ENCODE measurements around the gene HABP2. TPM values are rescaled to one million over a fixed set of nuclear protein-coding genes. Genes with fewer than 3 reads are reported as not detected.

The HABP2 gene
- total RNA-seq, 1 donor from 2014 or later, result not detected

GRCh38 chr10:113543107-113543955 lies 9.5 kb upstream of the HABP2 start:
- no peak for DNase-seq
- H3K27ac Mint-ChIP-seq (ENCODE audit: unreplicated experiment), result no peak overlapping the region
- no peaks in the 10 kb centered on the region for H3K36me3 Mint-ChIP-seq (ENCODE audit: unreplicated experiment)
- H3K9me3 Mint-ChIP-seq (ENCODE audit: unreplicated experiment), result peaks cover 3% of the 10 kb centered on the region
- peaks cover 6% of the 10 kb centered on the region for H3K27me3 Mint-ChIP-seq (ENCODE audit: unreplicated experiment)
- H3K4me3 Mint-ChIP-seq (ENCODE audit: unreplicated experiment), result no peak overlapping the region
- no peak for TF ChIP-seq CTCF (IDR thresholded peaks at IDR 0.05; ENCODE audit: partially characterized antibody, unreplicated experiment)
- H3K4me1 Mint-ChIP-seq (ENCODE audit: low read depth, unreplicated experiment), result peaks cover 2% of the 10 kb centered on the region

DNA sequence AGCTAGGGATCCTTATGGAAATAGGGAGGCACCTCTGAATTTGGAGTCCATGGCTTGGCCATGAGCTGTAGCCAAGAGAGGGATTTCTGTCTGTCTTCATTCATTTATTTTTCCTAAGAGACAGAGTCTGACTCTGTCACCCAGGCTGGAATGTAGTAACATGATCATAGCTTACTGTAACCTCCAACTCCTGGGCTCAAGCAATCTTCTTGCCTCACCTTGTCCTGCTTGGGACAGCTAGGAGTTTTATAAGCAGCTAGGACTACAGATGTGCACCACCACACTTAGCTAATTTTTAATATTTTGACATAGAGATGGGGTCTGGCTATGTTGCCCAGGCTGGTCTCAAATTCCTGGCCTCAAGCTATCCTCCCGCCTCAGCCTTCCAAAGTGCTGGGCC lies 8.5 kb upstream of the HABP2 start:
- Mint-ChIP-seq H3K4me1 (ENCODE audit: low read depth, unreplicated experiment) (peaks cover 2% of the 10 kb centered on the region), H3K4me3 (ENCODE audit: unreplicated experiment) (no peak overlapping the region), H3K27ac (ENCODE audit: unreplicated experiment) (no peak overlapping the region), H3K36me3 (ENCODE audit: unreplicated experiment) (no peaks in the 10 kb centered on the region), H3K27me3 (ENCODE audit: unreplicated experiment) (peaks cover 6% of the 10 kb centered on the region), H3K9me3 (ENCODE audit: unreplicated experiment) (peaks cover 1% of the 10 kb centered on the region)
- no peak for DNase-seq
- no peak for TF ChIP-seq CTCF (IDR thresholded peaks at IDR 0.05; ENCODE audit: partially characterized antibody, unreplicated experiment)

GRCh38 chr10:113547426-113547825 lies 5.4 kb upstream of the HABP2 start:
- Mint-ChIP-seq H3K27me3 (ENCODE audit: unreplicated experiment) (no peaks in the 10 kb centered on the region), H3K4me3 (ENCODE audit: unreplicated experiment) (no peak overlapping the region), H3K4me1 (ENCODE audit: low read depth, unreplicated experiment) (no peaks in the 10 kb centered on the region), H3K36me3 (ENCODE audit: unreplicated experiment) (no peaks in the 10 kb centered on the region), H3K27ac (ENCODE audit: unreplicated experiment) (no peak overlapping the region), H3K9me3 (ENCODE audit: unreplicated experiment) (no peaks in the 10 kb centered on the region)
- TF ChIP-seq CTCF (IDR thresholded peaks at IDR 0.05; ENCODE audit: partially characterized antibody, unreplicated experiment), result no peak
- no peak for DNase-seq

DNA sequence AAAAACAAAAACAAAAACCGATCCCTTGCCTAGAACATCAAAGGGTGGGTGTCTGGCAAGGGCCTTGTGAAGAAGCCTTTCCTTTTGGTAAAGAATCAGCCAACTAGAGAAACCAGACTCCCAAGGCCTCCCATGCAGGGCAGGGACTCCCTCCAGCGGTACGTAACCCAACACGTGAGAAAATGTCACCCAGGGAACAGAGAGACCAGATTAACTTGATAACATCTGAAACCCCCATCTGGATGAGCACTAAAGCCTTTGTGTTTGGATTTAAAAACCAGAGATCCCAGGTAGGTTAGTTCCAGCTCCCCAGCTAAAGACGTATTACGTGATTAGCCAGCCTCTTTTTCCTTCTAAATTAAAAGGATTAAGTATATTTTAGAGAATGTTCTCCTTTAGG lies 3.0 kb upstream of the HABP2 start:
- Mint-ChIP-seq H3K4me1 (ENCODE audit: low read depth, unreplicated experiment) (no peaks in the 10 kb centered on the region), H3K27me3 (ENCODE audit: unreplicated experiment) (peaks cover 2% of the 10 kb centered on the region), H3K36me3 (ENCODE audit: unreplicated experiment) (no peaks in the 10 kb centered on the region), H3K4me3 (ENCODE audit: unreplicated experiment) (no peak overlapping the region), H3K27ac (ENCODE audit: unreplicated experiment) (no peak overlapping the region), H3K9me3 (ENCODE audit: unreplicated experiment) (no peaks in the 10 kb centered on the region)
- TF ChIP-seq CTCF (IDR thresholded peaks at IDR 0.05; ENCODE audit: partially characterized antibody, unreplicated experiment), result no peak
- DNase-seq, result no peak

DNA sequence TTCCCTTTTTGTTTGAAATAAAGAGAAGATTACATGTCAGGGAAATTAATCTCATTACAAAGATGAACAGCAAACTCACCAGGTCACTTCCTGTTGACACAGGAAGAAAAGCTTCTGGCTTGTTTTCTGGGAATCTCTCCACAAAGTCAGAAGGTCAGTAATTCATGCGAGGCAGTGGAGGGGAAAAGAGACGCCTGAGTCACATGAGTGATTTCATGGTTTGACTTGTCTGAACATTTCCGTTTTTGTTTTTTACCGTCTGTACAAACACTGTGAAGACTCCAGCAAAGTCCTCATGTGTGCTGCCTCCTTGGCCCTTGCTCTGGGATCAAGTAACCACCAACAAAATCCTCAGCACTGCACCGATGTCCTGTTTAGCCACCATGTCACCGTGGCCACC lies 2.5 kb upstream of the HABP2 start:
- no peaks in the 10 kb centered on the region for H3K4me1 Mint-ChIP-seq (ENCODE audit: low read depth, unreplicated experiment)
- no peak for TF ChIP-seq CTCF (IDR thresholded peaks at IDR 0.05; ENCODE audit: partially characterized antibody, unreplicated experiment)
- no peaks in the 10 kb centered on the region for H3K9me3 Mint-ChIP-seq (ENCODE audit: unreplicated experiment)
- no peak for DNase-seq
- peaks cover 4% of the 10 kb centered on the region for H3K27me3 Mint-ChIP-seq (ENCODE audit: unreplicated experiment)
- no peak overlapping the region for H3K27ac Mint-ChIP-seq (ENCODE audit: unreplicated experiment)
- H3K36me3 Mint-ChIP-seq (ENCODE audit: unreplicated experiment), result no peaks in the 10 kb centered on the region
- no peak overlapping the region for H3K4me3 Mint-ChIP-seq (ENCODE audit: unreplicated experiment)
